Neutrophil (primary cell): ENCODE results near the gene ZNF804A.

ENCODE experiments used
- H3K27ac ChIP-seq: fragments of 200-600 bp; sonication (generic); 2 replicates; pipeline ENCODE4 v1.5.1; 2016; ENCODE audit warnings: mild to moderate bottlenecking, moderate library complexity
- H3K27me3 ChIP-seq: fragments of 200-600 bp; sonication (generic); 2 replicates; pipeline ENCODE4 v1.6.0; 2016; ENCODE audit warnings: mild to moderate bottlenecking
- H3K36me3 ChIP-seq: fragments of 200-600 bp; sonication (generic); 2 replicates; pipeline ENCODE4 v1.5.1; 2017
- H3K4me1 ChIP-seq, 2 experiments: fragments of 200-600 bp in 1 of 2; sonication (generic) in 1 of 2; 1 replicate in 1 of 2; 2 replicates in 1 of 2; pipeline versions ENCODE4 v1.5.1 to v1.6.1; 2013 to 2016; ENCODE audit warnings: low read depth in 1 of 2, low read length in 1 of 2, mild to moderate bottlenecking in 1 of 2, moderate library complexity in 1 of 2; ENCODE audit not compliant: control insufficient read depth in 1 of 2, insufficient read depth in 1 of 2
- H3K4me3 ChIP-seq, 2 experiments: fragments of 200-600 bp in 1 of 2; sonication (generic) in 1 of 2; 1 replicate in 1 of 2; 2 replicates in 1 of 2; pipeline ENCODE4 v1.5.1; 2013 to 2016; ENCODE audit warnings: low read depth in 1 of 2, low read length in 1 of 2, mild to moderate bottlenecking in 1 of 2, moderate library complexity in 1 of 2
- H3K9me3 ChIP-seq: fragments of 200-600 bp; sonication (generic); 2 replicates; pipeline ENCODE4 v1.5.1; 2016
- TF ChIP-seq, protein P1 (sequence below): fragments of 200-600 bp; sonication (generic); IDR thresholded peaks from 2 replicates; pipeline ENCODE4 v1.5.1; 2016; ENCODE audit warnings: antibody characterized with exemption

ZNF804A gene

DNA sequence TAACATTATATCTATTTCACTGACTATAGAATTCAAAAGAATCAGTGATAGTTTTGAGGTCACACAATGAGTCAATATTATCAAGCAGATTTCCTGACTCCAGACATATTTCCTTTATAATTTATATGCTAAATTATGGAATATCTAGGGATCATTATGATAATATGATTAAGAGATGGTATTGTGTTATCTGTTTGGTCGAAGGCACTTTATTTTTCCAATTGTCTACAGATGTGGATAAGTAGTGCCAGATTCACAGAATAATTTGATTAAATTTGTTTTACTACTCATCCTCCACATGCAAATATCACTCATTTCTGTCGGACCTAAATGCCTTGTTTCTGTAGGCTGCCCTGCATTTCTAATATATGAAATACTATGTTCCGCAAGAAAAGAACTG lies 4.4 kb downstream of the ZNF804A start:
- Histone ChIP-seq H3K27me3 (no peaks in the 10 kb centered on the region), H3K9me3 (no peaks in the 10 kb centered on the region), H3K27ac (no peak overlapping the region), H3K4me1 (peaks cover 20 to 23% of the 10 kb centered on the region in 2 experiments), H3K36me3 (no peaks in the 10 kb centered on the region), H3K4me3 (no peak overlapping the region)
- TF ChIP-seq, protein P1, sequence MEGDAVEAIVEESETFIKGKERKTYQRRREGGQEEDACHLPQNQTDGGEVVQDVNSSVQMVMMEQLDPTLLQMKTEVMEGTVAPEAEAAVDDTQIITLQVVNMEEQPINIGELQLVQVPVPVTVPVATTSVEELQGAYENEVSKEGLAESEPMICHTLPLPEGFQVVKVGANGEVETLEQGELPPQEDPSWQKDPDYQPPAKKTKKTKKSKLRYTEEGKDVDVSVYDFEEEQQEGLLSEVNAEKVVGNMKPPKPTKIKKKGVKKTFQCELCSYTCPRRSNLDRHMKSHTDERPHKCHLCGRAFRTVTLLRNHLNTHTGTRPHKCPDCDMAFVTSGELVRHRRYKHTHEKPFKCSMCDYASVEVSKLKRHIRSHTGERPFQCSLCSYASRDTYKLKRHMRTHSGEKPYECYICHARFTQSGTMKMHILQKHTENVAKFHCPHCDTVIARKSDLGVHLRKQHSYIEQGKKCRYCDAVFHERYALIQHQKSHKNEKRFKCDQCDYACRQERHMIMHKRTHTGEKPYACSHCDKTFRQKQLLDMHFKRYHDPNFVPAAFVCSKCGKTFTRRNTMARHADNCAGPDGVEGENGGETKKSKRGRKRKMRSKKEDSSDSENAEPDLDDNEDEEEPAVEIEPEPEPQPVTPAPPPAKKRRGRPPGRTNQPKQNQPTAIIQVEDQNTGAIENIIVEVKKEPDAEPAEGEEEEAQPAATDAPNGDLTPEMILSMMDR: no peak

DNA sequence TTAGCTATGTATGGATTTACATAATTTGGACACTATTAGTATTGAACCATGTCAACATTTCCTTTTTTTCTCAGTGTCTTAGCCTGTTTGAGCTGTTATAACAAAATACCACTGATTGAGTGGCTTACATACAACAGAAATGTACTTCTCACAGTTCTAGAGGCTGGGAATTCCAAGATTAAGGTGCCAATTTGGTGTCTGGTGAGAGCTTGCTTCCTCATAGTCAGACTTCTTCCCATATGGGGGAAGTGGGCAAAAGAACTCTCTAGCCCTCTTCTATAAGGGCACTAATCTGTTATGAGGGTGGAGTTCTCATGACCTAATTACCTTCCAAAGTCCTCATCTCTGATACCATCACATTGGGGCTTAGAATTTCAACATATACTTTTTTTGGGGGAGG lies 12.6 kb downstream of the ZNF804A start:
- Histone ChIP-seq H3K9me3 (no peaks in the 10 kb centered on the region), H3K4me1 (no peaks in the 10 kb centered on the region), H3K36me3 (no peaks in the 10 kb centered on the region), H3K27me3 (no peaks in the 10 kb centered on the region), H3K27ac (no peak overlapping the region), H3K4me3 (no peak overlapping the region)
- TF ChIP-seq, protein P1: no peak

DNA sequence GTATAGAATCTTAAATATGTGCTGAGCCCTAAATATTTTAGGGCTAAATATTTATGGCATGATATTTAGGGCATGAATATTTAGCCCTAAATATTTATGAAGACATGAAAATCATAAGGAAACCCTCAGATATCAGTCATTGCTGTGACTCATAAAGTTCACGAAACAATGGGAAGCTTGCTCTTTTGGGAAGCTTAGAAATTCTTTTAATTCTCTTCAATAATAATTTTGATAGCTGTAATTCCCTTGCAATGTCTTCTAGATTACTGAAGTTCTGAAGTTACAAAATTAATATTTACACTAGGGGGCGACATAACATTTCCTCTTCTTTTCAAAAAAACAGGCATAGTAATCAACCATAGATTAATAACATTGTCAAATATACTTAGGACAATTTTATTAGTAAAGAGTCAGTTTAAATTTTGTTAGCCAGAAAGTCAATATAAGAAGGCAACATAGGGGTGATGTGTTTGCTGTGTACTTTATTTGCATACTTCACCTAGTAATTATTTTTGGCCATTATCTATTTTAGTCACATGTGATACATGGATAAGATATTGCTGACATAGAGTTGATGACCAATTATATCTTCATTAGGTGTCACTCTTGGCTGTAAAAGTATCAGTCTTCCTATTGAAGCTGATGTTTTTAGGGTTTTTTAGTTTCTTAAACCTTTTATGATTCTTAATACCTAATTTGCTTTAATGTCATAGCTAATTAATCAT lies 13.2 kb downstream of the ZNF804A start:
- Histone ChIP-seq H3K36me3 (no peaks in the 10 kb centered on the region), H3K4me1 (no peaks in the 10 kb centered on the region), H3K27ac (no peak overlapping the region), H3K9me3 (no peaks in the 10 kb centered on the region), H3K27me3 (no peaks in the 10 kb centered on the region), H3K4me3 (no peak overlapping the region)
- TF ChIP-seq, protein P1: peak; percentile 37

DNA sequence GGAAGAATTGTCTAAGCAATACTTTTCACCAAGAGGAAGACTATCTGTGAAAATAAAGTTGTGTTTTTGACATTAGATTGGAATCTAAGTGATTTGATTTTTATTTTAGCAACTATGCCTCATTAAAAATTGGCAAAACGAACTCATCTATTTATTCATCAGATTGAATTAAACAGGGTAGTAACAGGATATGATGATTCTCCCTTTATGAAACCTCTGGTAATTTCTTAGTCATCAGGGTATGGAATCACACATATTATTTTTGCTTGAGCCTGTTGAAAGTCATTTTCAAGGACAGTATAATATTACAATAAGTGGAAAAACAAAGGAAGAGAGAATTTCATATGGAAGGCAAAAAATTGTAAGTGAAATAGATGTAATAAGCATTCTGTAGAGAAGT lies 22.0 kb downstream of the ZNF804A start:
- H3K4me1 ChIP-seq: no peaks in the 10 kb centered on the region
- no peak overlapping the region for H3K27ac ChIP-seq
- no peaks in the 10 kb centered on the region for H3K27me3 ChIP-seq
- H3K36me3 ChIP-seq: no peaks in the 10 kb centered on the region
- no peaks in the 10 kb centered on the region for H3K9me3 ChIP-seq
- TF ChIP-seq, protein P1: no peak
- no peak overlapping the region for H3K4me3 ChIP-seq

DNA sequence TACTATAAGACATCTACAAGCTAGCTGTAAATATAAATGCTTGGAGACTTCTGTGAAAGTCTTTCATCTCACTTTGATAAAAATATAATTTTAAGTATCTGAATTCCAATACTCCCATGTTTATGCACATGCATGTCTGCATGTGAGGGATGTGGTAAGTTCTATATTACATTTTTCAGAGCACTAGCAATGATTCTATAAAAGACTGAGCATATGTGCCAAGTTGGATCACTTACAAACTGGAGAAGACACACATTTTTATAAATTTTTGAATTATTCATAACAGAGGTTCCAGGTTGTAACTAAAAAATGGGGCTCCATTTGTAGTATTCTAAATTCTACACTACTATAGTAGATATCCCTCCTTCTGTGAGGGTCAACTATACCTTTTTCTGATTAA lies 26.0 kb downstream of the ZNF804A start:
- Histone ChIP-seq H3K27ac (no peak overlapping the region), H3K36me3 (no peaks in the 10 kb centered on the region), H3K4me3 (no peak overlapping the region), H3K27me3 (no peaks in the 10 kb centered on the region), H3K9me3 (no peaks in the 10 kb centered on the region), H3K4me1 (peaks cover 0 to 12% of the 10 kb centered on the region in 2 experiments)
- TF ChIP-seq, protein P1: no peak
